HG03521 (cell line): ENCODE measurements around the gene ANXA1.

Source experiments
- ATAC-seq: cut with Tn5 transposase; IDR thresholded peaks from one replicate; pipeline ENCODE4 v1.9.1; 2021; ENCODE audit warnings: mild to moderate bottlenecking, moderate library complexity; ENCODE audit not compliant: unreplicated experiment

Gene ANXA1

GRCh38 chr9:73151653-73152542, at the start of gene ANXA1:
TSS of gene ANXA1 (plus strand) at chr9:73151865. CDS start at chr9:73158536, 6,671 bp downstream.
- no peak for ATAC-seq

DNA sequence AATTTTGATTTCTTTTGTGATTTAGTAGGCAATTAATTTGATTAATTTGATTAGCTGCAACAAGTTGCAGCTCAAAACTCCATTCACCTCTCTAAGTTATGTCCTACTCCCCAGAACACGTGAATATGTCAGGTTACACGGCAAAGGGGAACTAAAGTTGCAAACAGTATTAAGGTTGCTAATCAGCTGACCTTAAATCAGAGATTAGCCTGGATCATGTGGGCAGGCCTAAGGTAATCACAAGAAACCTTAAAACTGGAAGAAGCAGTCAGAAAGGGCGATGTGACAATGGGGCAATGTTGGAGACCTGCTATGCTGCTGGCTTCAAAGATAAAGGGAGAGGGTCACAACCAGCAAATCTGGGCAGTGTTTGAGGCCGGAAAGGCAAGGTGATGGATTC, 47.3 kb upstream of the ANXA1 start:
- ATAC-seq = no peak

DNA sequence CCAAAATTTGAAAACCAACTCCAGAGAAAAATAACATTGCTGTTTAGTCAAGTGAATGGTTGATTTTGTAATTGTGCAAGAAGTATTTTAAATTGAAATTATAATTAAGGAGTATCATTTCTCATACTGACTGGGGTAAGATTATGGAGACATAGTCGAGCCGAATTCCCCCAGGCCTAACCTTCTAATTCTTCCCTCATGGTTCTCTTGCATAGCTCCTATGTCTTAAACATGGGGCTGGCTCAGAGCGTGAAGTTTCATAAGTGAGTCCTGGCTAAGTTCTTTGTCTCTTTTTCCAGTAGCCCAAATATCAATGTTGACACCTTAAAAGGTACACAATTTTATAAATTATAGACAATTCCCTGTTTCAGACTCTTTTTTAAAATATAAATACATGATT, 46.7 kb upstream of the ANXA1 start:
- ATAC-seq = no peak

GRCh38 chr9:73107489-73108069, 44.1 kb upstream of the ANXA1 start:
- ATAC-seq = peak; percentile 93

GRCh38 chr9:73114058-73114457, 37.6 kb upstream of the ANXA1 start:
- no peak for ATAC-seq

- ATAC-seq = no peak
Measured at GRCh38 chr9:73114958-73115357, 36.7 kb upstream of the ANXA1 start.

GRCh38 chr9:73116031-73116430, 35.6 kb upstream of the ANXA1 start:
- no peak for ATAC-seq

DNA sequence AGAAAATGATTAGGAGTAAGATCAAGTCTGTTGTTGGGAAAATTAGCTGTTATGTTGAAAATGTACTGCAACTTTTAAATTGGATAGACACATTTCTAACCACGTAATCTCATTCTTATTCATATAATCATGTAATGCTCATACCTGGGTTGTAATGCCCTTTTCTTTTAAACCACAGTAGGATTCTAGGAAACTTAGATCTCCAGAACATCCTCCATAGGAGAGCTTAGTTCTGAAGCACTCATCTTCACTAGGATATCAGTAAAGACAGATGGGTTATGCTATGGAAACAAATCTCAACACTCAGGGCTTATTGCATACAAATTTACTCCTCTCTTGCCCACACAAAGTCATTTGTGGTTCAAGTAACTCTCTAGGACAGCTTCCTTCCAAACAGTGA, 34.8 kb upstream of the ANXA1 start:
- ATAC-seq = no peak

GRCh38 chr9:73118286-73118685, 33.4 kb upstream of the ANXA1 start:
- ATAC-seq = no peak

- no peak for ATAC-seq
Measured at GRCh38 chr9:73118898-73119554, 32.6 kb upstream of the ANXA1 start.

GRCh38 chr9:73121375-73121935, 30.2 kb upstream of the ANXA1 start:
- ATAC-seq = no peak

GRCh38 chr9:73125651-73126050, 26.0 kb upstream of the ANXA1 start:
- ATAC-seq = no peak

GRCh38 chr9:73129941-73130685, 21.6 kb upstream of the ANXA1 start:
- no peak for ATAC-seq

- no peak for ATAC-seq
Measured at GRCh38 chr9:73131461-73131860, 20.2 kb upstream of the ANXA1 start.

GRCh38 chr9:73132034-73132776, 19.5 kb upstream of the ANXA1 start:
- ATAC-seq = peak; percentile 90

DNA sequence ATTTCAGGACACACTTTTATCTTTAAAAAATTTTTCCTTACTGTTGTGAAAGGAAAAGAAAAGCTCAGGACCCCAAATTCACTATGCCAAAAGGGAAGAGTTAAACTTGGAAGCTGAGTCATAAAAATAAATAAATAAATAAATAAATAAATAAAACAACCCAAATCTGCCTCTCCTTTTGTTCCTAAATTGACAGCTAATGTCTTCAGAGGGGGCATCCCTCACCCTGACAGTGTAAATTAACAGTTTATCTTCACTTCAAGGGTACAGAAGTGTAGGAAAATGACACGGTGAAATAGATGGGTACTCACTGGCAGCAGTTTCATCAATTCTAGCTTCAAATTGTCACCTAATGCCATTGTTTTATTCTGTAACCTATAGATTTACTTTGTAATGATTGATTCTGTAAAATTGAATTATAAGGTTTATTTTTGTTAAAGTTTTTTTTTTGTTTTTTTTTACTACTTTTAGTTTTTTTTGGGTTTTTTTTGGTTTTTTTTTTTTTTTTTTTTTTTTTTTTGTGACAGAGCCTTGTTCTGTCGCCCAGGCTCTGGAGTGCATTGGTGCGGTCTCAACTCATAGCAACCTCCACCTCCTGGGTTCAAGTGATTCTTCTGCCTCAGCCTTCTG, 18.5 kb upstream of the ANXA1 start:
- no peak for ATAC-seq

- ATAC-seq = peak; percentile 48
Measured at GRCh38 chr9:73133921-73134407, 17.7 kb upstream of the ANXA1 start.

DNA sequence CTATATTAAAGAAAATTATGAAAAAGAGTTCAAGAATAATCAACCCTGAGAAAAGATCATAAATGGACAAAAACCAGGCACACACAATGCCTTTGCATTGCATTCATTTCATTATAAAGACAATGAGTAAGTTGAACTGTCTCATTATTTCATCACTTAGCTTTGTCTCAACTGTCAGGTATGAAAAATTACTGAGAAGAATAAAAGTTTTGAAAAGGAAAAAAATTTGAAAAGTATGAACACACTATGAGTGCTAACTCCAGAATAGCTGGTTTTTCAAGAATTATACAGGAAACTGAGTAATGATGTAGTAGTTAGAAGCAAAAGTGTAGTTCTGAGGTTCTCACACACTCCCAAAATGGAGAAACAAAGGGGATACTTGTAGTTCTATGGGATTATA, 16.3 kb upstream of the ANXA1 start:
- ATAC-seq = no peak

- no peak for ATAC-seq
Measured at GRCh38 chr9:73137286-73137899, 14.3 kb upstream of the ANXA1 start.
